Liver (tissue), 3 donors: ENCODE measurements around the gene RTN4RL1.

Experiments used
- ATF3 ChIP-seq: IDR thresholded peaks from 2 replicates; pipeline ENCODE4 v1.6.1; 2016; ENCODE audit warnings: antibody characterized with exemption
- CTCF ChIP-seq: fragments of 150-350 bp; IDR thresholded peaks from 2 replicates; pipeline ENCODE4 v1.5.1; 2017; ENCODE audit warnings: improper control_type of control experiment, low read depth, low read length; ENCODE audit not compliant: missing input control
- EGR1 ChIP-seq, 2 donors: IDR thresholded peaks; 2 replicates each; pipeline ENCODE4 v1.6.1; 2016 to 2018; ENCODE audit warnings: antibody characterized with exemption in 2 of 2, low read depth in 2 of 2
- FOXA1 ChIP-seq: IDR thresholded peaks from 2 replicates; pipeline ENCODE4 v1.6.1; 2016; ENCODE audit warnings: antibody characterized with exemption
- HNF4A ChIP-seq, 2 donors: conservative IDR thresholded peaks; 2 replicates each; pipeline ENCODE4 v1.6.1; 2016; ENCODE audit warnings: antibody characterized with exemption in 2 of 2, mild to moderate bottlenecking in 2 of 2
- MAX ChIP-seq: IDR thresholded peaks from 2 replicates; pipeline ENCODE4 v1.6.1; 2016; ENCODE audit warnings: antibody characterized with exemption
- donor health status: healthy.
- donor health status: healthy.

- TF ChIP-seq FOXA1 (no peak), ATF3 (no peak), MAX (no peak), HNF4A (conservative IDR thresholded peaks at IDR 0.05) (no peak), CTCF (peak; percentile 17), EGR1 (IDR thresholded peaks at IDR 0.05; ENCODE audit: low read depth in 2 of 2) (no peak)
Observed at GRCh38 chr17:1967213-1967612, 57.9 kb downstream of the RTN4RL1 start.
